Liver (tissue), 9 donors: ENCODE measurements around the gene IL3. TPM values are rescaled to one million over a fixed set of nuclear protein-coding genes. Genes with fewer than 3 reads are reported as not detected.

ENCODE experiments used
- DNase-seq: peaks from one replicate; pipeline ENCODE4 v3.0.0-alpha.2; 2017; ENCODE audit warnings: low spot score
- H3K27ac ChIP-seq, 2 donors: one replicate each; pipeline ENCODE4 v1.7.0; 2013; ENCODE audit warnings: inconsistent platforms in 2 of 2, low read length in 2 of 2, control low read depth in 1 of 2, low read depth in 1 of 2, mild to moderate bottlenecking in 1 of 2
- H3K27me3 ChIP-seq, 4 donors: one replicate each; pipeline versions ENCODE4 v1.6.1 to v1.7.0; 2013; ENCODE audit warnings: low read length in 3 of 4, inconsistent platforms in 1 of 4, mild to moderate bottlenecking in 1 of 4, moderate library complexity in 1 of 4; ENCODE audit not compliant: control insufficient read depth in 4 of 4, insufficient read depth in 4 of 4
- H3K36me3 ChIP-seq, 4 donors: one replicate each; pipeline versions ENCODE4 v1.6.1 to v1.7.0; 2013; ENCODE audit warnings: low read length in 3 of 4, mild to moderate bottlenecking in 3 of 4, low read depth in 1 of 4, moderate library complexity in 1 of 4; ENCODE audit not compliant: control insufficient read depth in 4 of 4, insufficient read depth in 3 of 4
- H3K4me1 ChIP-seq, 4 donors: one replicate each; pipeline versions ENCODE4 v1.6.1 to v1.7.0; 2013; ENCODE audit warnings: low read length in 3 of 4, mild to moderate bottlenecking in 3 of 4, moderate library complexity in 1 of 4; ENCODE audit not compliant: control insufficient read depth in 4 of 4, insufficient read depth in 4 of 4
- H3K4me3 ChIP-seq, 3 donors: one replicate each; pipeline versions ENCODE4 v1.6.1 to v1.7.0; 2013; ENCODE audit warnings: low read length in 3 of 3, control low read depth in 1 of 3, low read depth in 1 of 3, mild to moderate bottlenecking in 1 of 3
- H3K9ac ChIP-seq, 2 donors: one replicate each; pipeline ENCODE4 v1.7.0; 2013; ENCODE audit warnings: low read length in 2 of 2, mild to moderate bottlenecking in 2 of 2, moderate library complexity in 2 of 2, control low read depth in 1 of 2, low read depth in 1 of 2
- H3K9me3 ChIP-seq, 4 donors: one replicate each; pipeline versions ENCODE4 v1.6.1 to v1.7.0; 2013; ENCODE audit warnings: low read length in 3 of 4; ENCODE audit not compliant: control insufficient read depth in 4 of 4
- EGR1 ChIP-seq, 2 donors: IDR thresholded peaks; 2 replicates each; pipeline ENCODE4 v1.6.1; 2016 to 2018; ENCODE audit warnings: antibody characterized with exemption in 2 of 2, low read depth in 2 of 2
- FOXA2 ChIP-seq: IDR thresholded peaks from 2 replicates; pipeline ENCODE4 v1.6.1; 2016; ENCODE audit warnings: antibody characterized with exemption
- GABPA ChIP-seq, 2 donors: IDR thresholded peaks in 1 of 2; conservative IDR thresholded peaks in 1 of 2; 2 replicates each; pipeline ENCODE4 v1.6.1; 2016; ENCODE audit warnings: antibody characterized with exemption in 2 of 2, mild to moderate bottlenecking in 1 of 2, moderate library complexity in 1 of 2
- HNF4A ChIP-seq, 2 donors: conservative IDR thresholded peaks; 2 replicates each; pipeline ENCODE4 v1.6.1; 2016; ENCODE audit warnings: antibody characterized with exemption in 2 of 2, mild to moderate bottlenecking in 2 of 2
- HNF4G ChIP-seq: IDR thresholded peaks from 2 replicates; pipeline ENCODE4 v1.6.1; 2016; ENCODE audit warnings: antibody characterized with exemption
- JUND ChIP-seq, 2 donors: IDR thresholded peaks; 2 replicates each; pipeline ENCODE4 v1.6.1; 2016; ENCODE audit warnings: antibody characterized with exemption in 2 of 2
- NR2F2 ChIP-seq: IDR thresholded peaks from 2 replicates; pipeline ENCODE4 v1.6.1; 2016; ENCODE audit warnings: antibody characterized with exemption
- RAD21 ChIP-seq, 2 donors: IDR thresholded peaks; 2 replicates each; pipeline ENCODE4 v1.6.1; 2016; ENCODE audit warnings: antibody characterized with exemption in 2 of 2, mild to moderate bottlenecking in 2 of 2
- RXRA ChIP-seq, 2 donors: IDR thresholded peaks; 2 replicates each; pipeline ENCODE4 v1.6.1; 2017 to 2018; ENCODE audit warnings: antibody characterized with exemption in 2 of 2, mild to moderate bottlenecking in 1 of 2
- SP1 ChIP-seq: IDR thresholded peaks from 2 replicates; pipeline ENCODE4 v1.6.1; 2018; ENCODE audit warnings: antibody characterized with exemption, mild to moderate bottlenecking
- TAF1 ChIP-seq: conservative IDR thresholded peaks from 2 replicates; pipeline ENCODE4 v1.6.1; 2016; ENCODE audit warnings: antibody characterized with exemption, mild to moderate bottlenecking
- YY1 ChIP-seq: IDR thresholded peaks from 2 replicates; pipeline ENCODE4 v1.6.1; 2016; ENCODE audit warnings: antibody characterized with exemption, mild to moderate bottlenecking
- WGBS: extraction: QIAGEN DNeasy Blood & Tissue Kit; methylation state at CpG from one replicate; pipeline ENCODE4 v1.1.7; 2013; 5-methylcytosine and 5-hydroxymethylcytosine counted together
- polyA plus RNA-seq, 2 donors: library from polyadenylated mRNA; stranded (reverse) in 1 of 2; unstranded in 1 of 2; fragments of 200-250 nt in 1 of 2; fragments of >200 nt in 1 of 2; fragmentation: Nextera tagmentation in 1 of 2; extraction: Ambion mirVana in 1 of 2; gene quantifications; one replicate each; pipeline versions ENCODE4 v1.2.1 to v1.2.3, GENCODE V29; 2013 to 2015
- total RNA-seq, 2 donors: library from RNA; depleted of rRNA; stranded (reverse); fragments of >200 nt; gene quantifications; one replicate each; pipeline ENCODE4 v1.2.3, GENCODE V29; 2014
- TF ChIP-seq, protein P1 (sequence below): IDR thresholded peaks from 2 replicates; pipeline ENCODE4 v1.6.1; 2016; ENCODE audit warnings: antibody characterized with exemption
- TF ChIP-seq, protein P2 (sequence below): IDR thresholded peaks from 2 replicates; pipeline ENCODE4 v1.6.1; 2016; ENCODE audit warnings: antibody characterized with exemption
- TF ChIP-seq, protein P3 (sequence below): fragments of 150-350 bp; IDR thresholded peaks from 2 replicates; pipeline ENCODE4 v1.5.1; 2017; ENCODE audit warnings: improper control_type of control experiment, low read depth, low read length; ENCODE audit not compliant: missing input control
- TF ChIP-seq, protein P4 (sequence below): IDR thresholded peaks from 2 replicates; pipeline ENCODE4 v1.6.1; 2016; ENCODE audit warnings: antibody characterized with exemption, mild to moderate bottlenecking
- donor health status: healthy.
- donor health status: healthy.
- donor health status: healthy.
- donor health status: healthy.
- donor health status: healthy.

The IL3 gene
- total and polyA plus RNA-seq, 4 donors = not detected

DNA sequence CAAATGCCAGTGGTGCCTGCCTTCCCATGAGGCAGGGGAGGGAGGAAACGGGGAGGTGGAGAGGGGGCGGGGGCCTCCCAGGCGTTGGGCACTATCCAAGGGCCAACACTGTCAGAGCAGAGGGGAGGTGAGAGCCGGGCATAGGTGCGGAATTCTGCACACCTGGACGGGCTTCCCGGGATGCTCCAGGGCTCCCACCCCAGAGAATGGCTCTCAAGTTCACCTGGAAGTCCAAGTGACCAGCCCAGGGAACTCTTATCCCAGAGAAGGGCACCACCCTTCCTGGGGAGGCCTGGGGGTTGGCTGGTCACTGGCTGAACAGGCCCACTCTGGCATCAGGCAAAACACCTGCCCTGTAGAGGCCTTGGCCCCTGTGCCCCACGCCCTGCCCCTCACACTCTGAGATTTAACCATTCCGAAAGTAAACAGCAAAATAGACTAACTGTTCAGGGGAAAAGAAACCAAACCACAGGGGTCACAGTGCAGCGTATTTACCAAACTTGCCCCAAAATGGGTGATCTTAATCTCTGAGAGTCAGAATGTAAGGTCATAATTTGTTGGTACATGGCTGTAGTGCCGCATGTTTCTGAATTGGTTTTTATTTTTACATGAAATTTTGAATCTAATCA, 15.9 kb downstream of the IL3 start:
- no peak overlapping the region for H3K9ac ChIP-seq
- no peaks in the 10 kb centered on the region for H3K9me3 ChIP-seq
- no peak overlapping the region for H3K4me3 ChIP-seq
- H3K4me1 ChIP-seq = no peaks in the 10 kb centered on the region
- WGBS = 94% methylated on average over 11 of the region's 11 CpGs
- no peak for DNase-seq
- TF ChIP-seq, protein P1, sequence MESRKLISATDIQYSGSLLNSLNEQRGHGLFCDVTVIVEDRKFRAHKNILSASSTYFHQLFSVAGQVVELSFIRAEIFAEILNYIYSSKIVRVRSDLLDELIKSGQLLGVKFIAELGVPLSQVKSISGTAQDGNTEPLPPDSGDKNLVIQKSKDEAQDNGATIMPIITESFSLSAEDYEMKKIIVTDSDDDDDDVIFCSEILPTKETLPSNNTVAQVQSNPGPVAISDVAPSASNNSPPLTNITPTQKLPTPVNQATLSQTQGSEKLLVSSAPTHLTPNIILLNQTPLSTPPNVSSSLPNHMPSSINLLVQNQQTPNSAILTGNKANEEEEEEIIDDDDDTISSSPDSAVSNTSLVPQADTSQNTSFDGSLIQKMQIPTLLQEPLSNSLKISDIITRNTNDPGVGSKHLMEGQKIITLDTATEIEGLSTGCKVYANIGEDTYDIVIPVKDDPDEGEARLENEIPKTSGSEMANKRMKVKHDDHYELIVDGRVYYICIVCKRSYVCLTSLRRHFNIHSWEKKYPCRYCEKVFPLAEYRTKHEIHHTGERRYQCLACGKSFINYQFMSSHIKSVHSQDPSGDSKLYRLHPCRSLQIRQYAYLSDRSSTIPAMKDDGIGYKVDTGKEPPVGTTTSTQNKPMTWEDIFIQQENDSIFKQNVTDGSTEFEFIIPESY = no peak
- TF ChIP-seq SP1 = no peak
- TF ChIP-seq, protein P2, sequence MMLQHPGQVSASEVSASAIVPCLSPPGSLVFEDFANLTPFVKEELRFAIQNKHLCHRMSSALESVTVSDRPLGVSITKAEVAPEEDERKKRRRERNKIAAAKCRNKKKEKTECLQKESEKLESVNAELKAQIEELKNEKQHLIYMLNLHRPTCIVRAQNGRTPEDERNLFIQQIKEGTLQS = no peak
- no peak for TF ChIP-seq YY1
- TF ChIP-seq RXRA (IDR thresholded peaks at IDR 0.05) = no peak
- TF ChIP-seq GABPA (IDR thresholded peaks at IDR 0.05 in 1 of 2, conservative IDR thresholded peaks at IDR 0.05 in 1 of 2) = no peak
- TF ChIP-seq HNF4A (conservative IDR thresholded peaks at IDR 0.05) = no peak
- TF ChIP-seq, protein P3, sequence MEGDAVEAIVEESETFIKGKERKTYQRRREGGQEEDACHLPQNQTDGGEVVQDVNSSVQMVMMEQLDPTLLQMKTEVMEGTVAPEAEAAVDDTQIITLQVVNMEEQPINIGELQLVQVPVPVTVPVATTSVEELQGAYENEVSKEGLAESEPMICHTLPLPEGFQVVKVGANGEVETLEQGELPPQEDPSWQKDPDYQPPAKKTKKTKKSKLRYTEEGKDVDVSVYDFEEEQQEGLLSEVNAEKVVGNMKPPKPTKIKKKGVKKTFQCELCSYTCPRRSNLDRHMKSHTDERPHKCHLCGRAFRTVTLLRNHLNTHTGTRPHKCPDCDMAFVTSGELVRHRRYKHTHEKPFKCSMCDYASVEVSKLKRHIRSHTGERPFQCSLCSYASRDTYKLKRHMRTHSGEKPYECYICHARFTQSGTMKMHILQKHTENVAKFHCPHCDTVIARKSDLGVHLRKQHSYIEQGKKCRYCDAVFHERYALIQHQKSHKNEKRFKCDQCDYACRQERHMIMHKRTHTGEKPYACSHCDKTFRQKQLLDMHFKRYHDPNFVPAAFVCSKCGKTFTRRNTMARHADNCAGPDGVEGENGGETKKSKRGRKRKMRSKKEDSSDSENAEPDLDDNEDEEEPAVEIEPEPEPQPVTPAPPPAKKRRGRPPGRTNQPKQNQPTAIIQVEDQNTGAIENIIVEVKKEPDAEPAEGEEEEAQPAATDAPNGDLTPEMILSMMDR = no peak
- TF ChIP-seq RAD21 (IDR thresholded peaks at IDR 0.05) = no peak
- no peak for TF ChIP-seq HNF4G
- no peak for TF ChIP-seq FOXA2
- no peak for TF ChIP-seq TAF1
- no peak for TF ChIP-seq JUND (IDR thresholded peaks at IDR 0.05)
- no peak for TF ChIP-seq EGR1 (IDR thresholded peaks at IDR 0.05; ENCODE audit: low read depth in 2 of 2)
- TF ChIP-seq NR2F2 = no peak
- no peaks in the 10 kb centered on the region for H3K27me3 ChIP-seq
- no peaks in the 10 kb centered on the region for H3K36me3 ChIP-seq
- no peak overlapping the region for H3K27ac ChIP-seq

DNA sequence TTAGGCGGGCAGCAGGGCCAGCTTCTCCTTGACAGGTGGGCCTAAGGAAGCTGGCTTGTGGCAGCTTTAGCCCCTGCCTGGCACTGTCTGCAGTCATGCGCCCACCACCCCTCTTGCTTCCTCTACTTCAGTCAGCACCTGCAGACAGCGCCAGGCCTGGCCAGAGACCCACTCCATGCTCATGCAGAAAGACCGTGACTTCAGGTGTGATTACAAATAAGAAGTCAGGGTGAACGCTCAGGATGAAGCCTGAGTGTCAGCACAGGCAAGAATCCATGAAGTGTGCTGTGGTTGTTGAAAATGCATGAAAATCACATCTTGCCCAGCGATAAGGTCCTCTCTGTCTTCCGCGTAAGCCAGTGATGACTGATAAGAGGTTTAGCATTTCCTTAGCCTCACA, 16.5 kb downstream of the IL3 start:
- no peak for DNase-seq
- no peaks in the 10 kb centered on the region for H3K4me1 ChIP-seq
- H3K27me3 ChIP-seq = no peaks in the 10 kb centered on the region
- no peak overlapping the region for H3K27ac ChIP-seq
- H3K4me3 ChIP-seq = no peak overlapping the region
- TF ChIP-seq SP1 (no peak), HNF4G (no peak), FOXA2 (no peak)
- TF ChIP-seq, protein P4, sequence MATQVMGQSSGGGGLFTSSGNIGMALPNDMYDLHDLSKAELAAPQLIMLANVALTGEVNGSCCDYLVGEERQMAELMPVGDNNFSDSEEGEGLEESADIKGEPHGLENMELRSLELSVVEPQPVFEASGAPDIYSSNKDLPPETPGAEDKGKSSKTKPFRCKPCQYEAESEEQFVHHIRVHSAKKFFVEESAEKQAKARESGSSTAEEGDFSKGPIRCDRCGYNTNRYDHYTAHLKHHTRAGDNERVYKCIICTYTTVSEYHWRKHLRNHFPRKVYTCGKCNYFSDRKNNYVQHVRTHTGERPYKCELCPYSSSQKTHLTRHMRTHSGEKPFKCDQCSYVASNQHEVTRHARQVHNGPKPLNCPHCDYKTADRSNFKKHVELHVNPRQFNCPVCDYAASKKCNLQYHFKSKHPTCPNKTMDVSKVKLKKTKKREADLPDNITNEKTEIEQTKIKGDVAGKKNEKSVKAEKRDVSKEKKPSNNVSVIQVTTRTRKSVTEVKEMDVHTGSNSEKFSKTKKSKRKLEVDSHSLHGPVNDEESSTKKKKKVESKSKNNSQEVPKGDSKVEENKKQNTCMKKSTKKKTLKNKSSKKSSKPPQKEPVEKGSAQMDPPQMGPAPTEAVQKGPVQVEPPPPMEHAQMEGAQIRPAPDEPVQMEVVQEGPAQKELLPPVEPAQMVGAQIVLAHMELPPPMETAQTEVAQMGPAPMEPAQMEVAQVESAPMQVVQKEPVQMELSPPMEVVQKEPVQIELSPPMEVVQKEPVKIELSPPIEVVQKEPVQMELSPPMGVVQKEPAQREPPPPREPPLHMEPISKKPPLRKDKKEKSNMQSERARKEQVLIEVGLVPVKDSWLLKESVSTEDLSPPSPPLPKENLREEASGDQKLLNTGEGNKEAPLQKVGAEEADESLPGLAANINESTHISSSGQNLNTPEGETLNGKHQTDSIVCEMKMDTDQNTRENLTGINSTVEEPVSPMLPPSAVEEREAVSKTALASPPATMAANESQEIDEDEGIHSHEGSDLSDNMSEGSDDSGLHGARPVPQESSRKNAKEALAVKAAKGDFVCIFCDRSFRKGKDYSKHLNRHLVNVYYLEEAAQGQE = no peak
- H3K9ac ChIP-seq = no peak overlapping the region
- no peaks in the 10 kb centered on the region for H3K36me3 ChIP-seq
- 95% methylated on average over 8 of the region's 8 CpGs for WGBS
- no peaks in the 10 kb centered on the region for H3K9me3 ChIP-seq
